Parathyroid adenoma (tissue), 2 donors: Measurements from ENCODE around the gene SPECC1L.
A peak's percentile ranks its signal among the peaks of the same experiment; 100 is the strongest.

Experiments
- H2AFZ ChIP-seq: fragments of 300-600 bp; sonication (generic); one replicate; pipeline ENCODE4 v1.7.0; 2017; ENCODE audit warnings: antibody characterized with exemption, mild to moderate bottlenecking
- H3K27ac ChIP-seq: fragments of 300-600 bp; sonication (generic); one replicate; pipeline ENCODE4 v1.7.0; 2017
- H3K27me3 ChIP-seq: fragments of 300-600 bp; sonication (generic); one replicate; pipeline ENCODE4 v1.7.0; 2017; ENCODE audit warnings: low read length; ENCODE audit not compliant: control insufficient read depth, insufficient read depth
- H3K36me3 ChIP-seq: fragments of 300-600 bp; sonication (generic); one replicate; pipeline ENCODE4 v1.7.0; 2017; ENCODE audit warnings: low read length; ENCODE audit not compliant: control insufficient read depth, insufficient read depth
- H3K4me1 ChIP-seq: fragments of 300-600 bp; sonication (generic); one replicate; pipeline ENCODE4 v1.7.0; 2017; ENCODE audit warnings: control low read depth
- H3K4me2 ChIP-seq: fragments of 300-600 bp; sonication (generic); one replicate; pipeline ENCODE4 v1.7.0; 2017; ENCODE audit warnings: low read length
- H3K4me3 ChIP-seq: fragments of 300-600 bp; sonication (generic); one replicate; pipeline ENCODE4 v1.7.0; 2017; ENCODE audit warnings: low read depth, low read length
- H3K79me2 ChIP-seq: fragments of 300-600 bp; sonication (generic); one replicate; pipeline ENCODE4 v1.7.0; 2017; ENCODE audit warnings: control low read depth
- H3K9ac ChIP-seq: fragments of 300-600 bp; sonication (generic); one replicate; pipeline ENCODE4 v1.7.0; 2017; ENCODE audit warnings: mild to moderate bottlenecking
- H3K9me3 ChIP-seq: fragments of 300-600 bp; sonication (generic); one replicate; pipeline ENCODE4 v1.7.0; 2017; ENCODE audit warnings: low read length; ENCODE audit not compliant: control insufficient read depth
- TF ChIP-seq, protein P1 (sequence below): fragments of 300-600 bp; sonication (generic); IDR thresholded peaks from one replicate; pipeline ENCODE4 v1.7.0; 2017; ENCODE audit warnings: antibody characterized with exemption, mild to moderate bottlenecking
- donor health status: primary hyperparathyroidism.

Gene SPECC1L

DNA sequence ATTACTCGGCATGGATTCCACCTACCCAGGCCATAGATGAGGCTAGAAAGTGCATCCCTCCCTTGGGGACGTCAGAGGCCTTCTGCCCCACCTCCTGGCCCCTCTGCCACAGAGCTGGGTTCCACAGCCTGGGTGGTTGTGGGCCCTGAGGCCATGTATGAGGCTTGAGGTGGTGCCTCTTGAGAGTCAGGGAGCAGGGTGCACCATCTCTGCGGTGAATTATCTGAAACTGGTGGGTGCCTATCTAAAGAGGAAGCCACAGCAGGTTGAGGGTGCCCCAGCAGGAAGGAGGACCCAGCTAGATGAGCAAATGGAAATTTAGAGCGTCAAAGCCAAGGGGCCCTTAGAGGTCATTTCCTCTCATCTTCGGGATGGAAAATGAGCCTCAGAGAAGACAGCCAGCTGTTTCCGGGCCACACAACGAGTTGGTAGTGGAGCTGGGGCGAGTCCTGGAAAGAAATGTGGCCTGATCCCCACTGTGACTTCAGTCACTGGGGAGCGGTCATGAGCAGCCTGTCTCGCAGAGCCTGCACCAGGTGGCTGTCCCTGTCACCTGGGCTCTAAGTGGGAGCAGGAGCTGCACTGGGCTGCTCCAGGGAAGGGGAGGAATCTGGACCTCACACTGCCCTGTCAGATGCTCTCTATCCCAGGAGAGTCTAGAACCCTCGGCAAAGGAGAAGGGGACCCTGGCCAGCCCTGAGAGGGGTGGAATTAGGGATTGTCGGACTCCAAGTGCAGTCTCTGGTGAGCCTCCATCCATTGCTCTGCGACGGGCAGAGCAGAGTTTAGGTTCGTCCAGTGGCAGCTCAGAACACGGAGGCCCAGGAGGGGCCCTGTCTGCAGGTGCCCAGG is 164.1 kb downstream of the SPECC1L start:
- no peaks in the 10 kb centered on the region for H3K9me3 ChIP-seq
- TF ChIP-seq, protein P1, sequence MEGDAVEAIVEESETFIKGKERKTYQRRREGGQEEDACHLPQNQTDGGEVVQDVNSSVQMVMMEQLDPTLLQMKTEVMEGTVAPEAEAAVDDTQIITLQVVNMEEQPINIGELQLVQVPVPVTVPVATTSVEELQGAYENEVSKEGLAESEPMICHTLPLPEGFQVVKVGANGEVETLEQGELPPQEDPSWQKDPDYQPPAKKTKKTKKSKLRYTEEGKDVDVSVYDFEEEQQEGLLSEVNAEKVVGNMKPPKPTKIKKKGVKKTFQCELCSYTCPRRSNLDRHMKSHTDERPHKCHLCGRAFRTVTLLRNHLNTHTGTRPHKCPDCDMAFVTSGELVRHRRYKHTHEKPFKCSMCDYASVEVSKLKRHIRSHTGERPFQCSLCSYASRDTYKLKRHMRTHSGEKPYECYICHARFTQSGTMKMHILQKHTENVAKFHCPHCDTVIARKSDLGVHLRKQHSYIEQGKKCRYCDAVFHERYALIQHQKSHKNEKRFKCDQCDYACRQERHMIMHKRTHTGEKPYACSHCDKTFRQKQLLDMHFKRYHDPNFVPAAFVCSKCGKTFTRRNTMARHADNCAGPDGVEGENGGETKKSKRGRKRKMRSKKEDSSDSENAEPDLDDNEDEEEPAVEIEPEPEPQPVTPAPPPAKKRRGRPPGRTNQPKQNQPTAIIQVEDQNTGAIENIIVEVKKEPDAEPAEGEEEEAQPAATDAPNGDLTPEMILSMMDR = no peak
- no peak overlapping the region for H3K9ac ChIP-seq
- no peaks in the 10 kb centered on the region for H3K4me1 ChIP-seq
- peak overlapping the region; percentile 54 for H3K27ac ChIP-seq
- no peaks in the 10 kb centered on the region for H3K36me3 ChIP-seq
- H2AFZ ChIP-seq = no peak overlapping the region
- no peak overlapping the region for H3K4me2 ChIP-seq
- no peaks in the 10 kb centered on the region for H3K79me2 ChIP-seq
- no peaks in the 10 kb centered on the region for H3K27me3 ChIP-seq
- no peak overlapping the region for H3K4me3 ChIP-seq

DNA sequence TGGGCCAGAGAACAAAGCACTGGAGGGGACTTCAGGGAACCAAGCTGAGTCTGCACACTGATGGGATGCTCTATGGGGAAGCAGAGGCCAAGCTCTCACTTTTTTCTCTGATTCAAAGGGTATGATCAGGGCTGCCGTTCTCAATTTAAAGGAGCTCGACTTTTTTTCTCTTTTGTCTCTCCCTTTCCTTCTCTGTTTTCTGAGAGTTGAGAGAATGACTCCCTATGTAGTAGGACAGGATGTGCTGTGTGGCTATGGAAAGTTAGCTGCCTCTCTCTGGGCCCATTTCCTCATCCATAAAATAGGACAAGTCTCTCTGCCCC is 164.7 kb downstream of the SPECC1L start:
- H3K4me3 ChIP-seq = no peak overlapping the region
- TF ChIP-seq, protein P1 = no peak
- H3K79me2 ChIP-seq = no peaks in the 10 kb centered on the region
- peak overlapping the region; percentile 3 for H3K27ac ChIP-seq
- H3K27me3 ChIP-seq = no peaks in the 10 kb centered on the region
- no peaks in the 10 kb centered on the region for H3K9me3 ChIP-seq
- no peaks in the 10 kb centered on the region for H3K4me1 ChIP-seq
- no peak overlapping the region for H2AFZ ChIP-seq
- H3K36me3 ChIP-seq = no peaks in the 10 kb centered on the region
- no peak overlapping the region for H3K4me2 ChIP-seq
- H3K9ac ChIP-seq = no peak overlapping the region

DNA sequence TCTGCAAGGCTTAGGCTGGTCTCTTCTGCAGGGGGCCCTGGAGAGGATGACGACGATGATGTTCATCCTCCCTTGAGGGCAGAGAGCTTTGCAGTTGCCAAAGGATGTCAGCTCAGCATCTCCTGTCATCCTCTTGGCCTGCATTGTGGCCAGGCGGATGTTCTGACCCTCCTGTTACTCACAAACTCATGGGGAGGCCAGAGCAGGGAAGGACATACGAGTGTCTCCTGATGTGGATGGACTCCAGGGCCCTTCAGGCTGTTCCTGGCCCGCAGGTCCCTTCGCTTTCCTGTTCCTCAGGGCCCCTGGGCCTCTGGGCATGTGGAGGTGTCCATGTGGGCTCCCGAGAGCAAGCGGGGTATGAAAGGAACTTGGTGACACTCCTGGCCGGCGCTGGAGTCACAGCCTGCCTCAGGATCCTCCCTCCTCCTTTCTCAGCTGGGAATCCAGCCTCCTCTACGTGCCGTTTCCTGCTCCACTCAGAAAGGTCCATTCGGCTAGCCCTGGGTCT is 165.3 kb downstream of the SPECC1L start:
- no peak overlapping the region for H2AFZ ChIP-seq
- no peak overlapping the region for H3K4me3 ChIP-seq
- peak overlapping the region; percentile 3 for H3K27ac ChIP-seq
- no peaks in the 10 kb centered on the region for H3K27me3 ChIP-seq
- no peak overlapping the region for H3K9ac ChIP-seq
- H3K79me2 ChIP-seq = no peaks in the 10 kb centered on the region
- H3K9me3 ChIP-seq = no peaks in the 10 kb centered on the region
- no peak overlapping the region for H3K4me2 ChIP-seq
- TF ChIP-seq, protein P1 = no peak
- no peaks in the 10 kb centered on the region for H3K36me3 ChIP-seq
- no peaks in the 10 kb centered on the region for H3K4me1 ChIP-seq

DNA sequence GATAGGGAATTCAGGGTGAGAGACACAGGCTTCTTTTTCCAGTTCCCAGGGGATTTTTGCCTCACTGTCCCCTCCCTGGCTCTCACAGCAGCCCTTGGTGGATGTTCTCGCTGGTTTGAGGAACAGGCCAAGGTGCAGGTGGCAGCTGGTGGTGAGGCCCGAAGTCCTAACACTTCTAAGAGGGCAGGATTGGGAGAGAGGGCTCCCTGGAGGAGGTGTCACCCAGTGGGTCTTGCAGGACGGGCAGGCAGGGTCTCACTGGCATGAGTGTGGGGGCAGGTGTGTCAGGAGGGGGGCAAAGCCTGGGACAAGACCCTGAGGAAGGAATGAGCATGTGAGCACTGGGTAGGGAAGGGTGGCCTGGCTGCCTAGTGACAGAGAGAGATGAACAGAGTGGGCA is 165.9 kb downstream of the SPECC1L start:
- Histone ChIP-seq H3K36me3 (no peaks in the 10 kb centered on the region), H3K4me3 (no peak overlapping the region), H3K9me3 (no peaks in the 10 kb centered on the region), H3K79me2 (no peaks in the 10 kb centered on the region), H3K4me1 (no peaks in the 10 kb centered on the region), H3K27me3 (no peaks in the 10 kb centered on the region), H3K27ac (peak overlapping the region; percentile 5), H3K4me2 (no peak overlapping the region), H3K9ac (no peak overlapping the region), H2AFZ (no peak overlapping the region)
- TF ChIP-seq, protein P1 = no peak

DNA sequence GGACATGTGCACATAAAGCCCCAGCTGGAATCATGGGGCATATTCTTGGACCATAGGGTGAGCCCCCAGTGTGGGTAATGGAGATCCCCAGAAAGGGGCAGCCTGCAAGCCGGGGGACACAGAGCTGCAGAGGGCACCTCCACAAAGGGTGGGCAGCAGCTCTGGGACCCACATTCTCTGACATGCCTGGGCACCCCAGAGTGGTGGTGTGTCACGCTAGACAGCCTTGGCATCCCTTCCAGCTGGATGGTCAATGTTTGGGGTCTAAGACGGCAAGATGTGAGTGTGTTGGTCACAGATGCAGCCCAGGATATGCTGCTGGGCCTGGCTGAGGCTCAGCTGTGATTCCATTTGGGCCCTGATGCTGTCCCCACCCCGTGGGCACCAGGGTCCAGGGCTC is 166.5 kb downstream of the SPECC1L start:
- Histone ChIP-seq H3K27me3 (no peaks in the 10 kb centered on the region), H3K27ac (no peak overlapping the region), H3K4me2 (no peak overlapping the region), H3K79me2 (no peaks in the 10 kb centered on the region), H3K4me1 (no peaks in the 10 kb centered on the region), H3K9ac (no peak overlapping the region), H2AFZ (no peak overlapping the region), H3K4me3 (no peak overlapping the region), H3K9me3 (no peaks in the 10 kb centered on the region), H3K36me3 (no peaks in the 10 kb centered on the region)
- TF ChIP-seq, protein P1 = no peak
